Right atrium auricular region (tissue), 2 donors: ENCODE measurements around the gene BMP4. TPM values are rescaled to one million over a fixed set of nuclear protein-coding genes. Genes with fewer than 3 reads are reported as not detected.

ENCODE experiments used
- DNase-seq: peaks from one replicate; pipeline ENCODE4 v3.0.0-alpha.2; 2019; ENCODE audit warnings: low spot score
- H3K27ac ChIP-seq, 2 donors: fragments of 200-600 bp; sonication (generic); 1 replicate in 1 of 2; 2 replicates in 1 of 2; pipeline ENCODE4 v1.5.1; 2016 to 2019
- H3K27me3 ChIP-seq, 2 donors: fragments of 200-600 bp; sonication (generic); one replicate each; pipeline versions ENCODE4 v1.5.1 to v1.6.0; 2017 to 2019
- H3K36me3 ChIP-seq: fragments of 200-600 bp; sonication (generic); one replicate; pipeline ENCODE4 v1.5.1; 2016
- H3K4me1 ChIP-seq, 2 donors: fragments of 200-600 bp; sonication (generic); one replicate each; pipeline versions ENCODE4 v1.5.1 to v1.6.0; 2017 to 2019
- H3K4me3 ChIP-seq, 2 donors: fragments of 200-600 bp; sonication (generic); 1 replicate in 1 of 2; 2 replicates in 1 of 2; pipeline ENCODE4 v1.5.1; 2017 to 2019; ENCODE audit warnings: mild to moderate bottlenecking in 1 of 2, moderate library complexity in 1 of 2
- H3K9me3 ChIP-seq, 2 donors: fragments of 200-600 bp; sonication (generic); one replicate each; pipeline ENCODE4 v1.5.1; 2019
- total RNA-seq, 2 donors: library from RNA; depleted of rRNA; stranded (reverse); fragments of >200 nt; gene quantifications; one replicate each; pipeline ENCODE4 v1.1.0, GENCODE V29; 2016
- TF ChIP-seq, protein P1 (sequence below), 2 donors: fragments of 200-600 bp; sonication (generic); IDR thresholded peaks; one replicate each; pipeline ENCODE4 v1.5.1; 2019; ENCODE audit warnings: antibody characterized with exemption in 2 of 2

Gene BMP4
- total RNA-seq, 2 donors from 2014 or later: 7.8 to 17.9 TPM

DNA sequence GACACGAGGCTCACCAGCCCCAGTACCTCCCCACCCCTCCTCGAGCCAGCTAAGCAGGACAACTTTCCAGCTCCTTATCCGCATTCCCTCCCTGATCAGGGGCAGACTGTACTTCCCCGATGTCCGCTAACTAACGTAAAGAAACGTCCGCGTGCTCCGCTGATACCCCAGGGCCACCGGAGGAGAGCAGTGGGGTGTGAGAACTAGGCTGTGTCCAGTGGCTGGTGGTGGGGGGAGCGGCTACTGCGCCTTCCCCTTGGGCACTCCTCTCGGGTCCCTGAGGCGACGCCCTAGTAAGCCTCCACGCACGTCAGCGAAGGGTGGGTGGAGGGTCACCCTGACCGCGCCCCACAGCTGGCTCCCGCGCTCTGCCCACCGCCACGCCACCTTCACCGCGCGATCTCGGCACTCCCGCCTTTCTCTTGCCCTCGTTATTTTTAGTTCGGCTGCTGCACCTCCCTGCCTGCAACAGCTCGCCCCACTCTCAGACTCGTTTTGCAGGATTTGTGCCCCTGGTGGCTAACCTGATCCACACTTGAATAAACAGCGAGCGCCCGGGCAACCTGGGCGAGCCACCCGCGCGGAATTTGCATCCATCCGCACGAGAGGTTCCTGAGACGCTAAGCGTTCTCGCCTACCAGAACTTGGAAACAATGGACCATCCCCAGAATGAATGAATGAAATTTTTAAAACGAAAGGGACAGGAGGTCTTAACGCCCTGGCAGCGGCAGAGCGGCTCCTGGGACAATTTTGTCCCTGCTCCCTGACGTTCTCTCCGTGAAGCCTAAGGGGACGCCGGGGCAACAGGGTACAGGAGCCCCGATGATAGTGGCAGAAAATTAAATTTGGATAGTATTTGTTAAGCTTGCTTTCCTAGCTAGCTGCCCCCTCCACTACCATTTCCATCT is 6.9 kb upstream of the BMP4 start:
- Histone ChIP-seq H3K27ac (no peak overlapping the region), H3K9me3 (no peaks in the 10 kb centered on the region), H3K4me3 (peak overlapping the region; percentile 16 to 50), H3K27me3 (no peaks in the 10 kb centered on the region), H3K36me3 (no peaks in the 10 kb centered on the region), H3K4me1 (peaks cover 0 to 15% of the 10 kb centered on the region in 2 donors)
- DNase-seq: peak; percentile 77
- TF ChIP-seq, protein P1, sequence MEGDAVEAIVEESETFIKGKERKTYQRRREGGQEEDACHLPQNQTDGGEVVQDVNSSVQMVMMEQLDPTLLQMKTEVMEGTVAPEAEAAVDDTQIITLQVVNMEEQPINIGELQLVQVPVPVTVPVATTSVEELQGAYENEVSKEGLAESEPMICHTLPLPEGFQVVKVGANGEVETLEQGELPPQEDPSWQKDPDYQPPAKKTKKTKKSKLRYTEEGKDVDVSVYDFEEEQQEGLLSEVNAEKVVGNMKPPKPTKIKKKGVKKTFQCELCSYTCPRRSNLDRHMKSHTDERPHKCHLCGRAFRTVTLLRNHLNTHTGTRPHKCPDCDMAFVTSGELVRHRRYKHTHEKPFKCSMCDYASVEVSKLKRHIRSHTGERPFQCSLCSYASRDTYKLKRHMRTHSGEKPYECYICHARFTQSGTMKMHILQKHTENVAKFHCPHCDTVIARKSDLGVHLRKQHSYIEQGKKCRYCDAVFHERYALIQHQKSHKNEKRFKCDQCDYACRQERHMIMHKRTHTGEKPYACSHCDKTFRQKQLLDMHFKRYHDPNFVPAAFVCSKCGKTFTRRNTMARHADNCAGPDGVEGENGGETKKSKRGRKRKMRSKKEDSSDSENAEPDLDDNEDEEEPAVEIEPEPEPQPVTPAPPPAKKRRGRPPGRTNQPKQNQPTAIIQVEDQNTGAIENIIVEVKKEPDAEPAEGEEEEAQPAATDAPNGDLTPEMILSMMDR (IDR thresholded peaks at IDR 0.05): peak; percentile 47 to 60

DNA sequence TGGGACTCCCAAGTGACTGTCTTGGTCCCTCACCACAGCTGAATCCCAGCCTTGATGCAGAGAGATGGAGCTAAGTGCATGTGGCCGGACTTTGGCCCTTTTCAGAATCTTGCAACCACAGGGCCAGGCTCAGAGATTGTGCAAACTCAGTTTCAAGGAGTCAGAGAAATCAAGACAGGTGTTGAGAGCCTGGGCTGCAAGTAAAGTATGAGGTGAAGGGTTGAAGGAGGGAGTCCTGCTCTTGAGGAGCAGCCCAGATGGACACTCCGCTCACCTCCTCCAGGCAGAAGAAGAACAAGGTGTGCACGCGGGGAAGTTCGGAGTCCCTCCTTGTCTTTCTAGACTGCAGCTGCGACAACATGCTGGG is 6.3 kb upstream of the BMP4 start:
- H3K4me3 ChIP-seq: peak overlapping the region in 1 of 2 donors; percentile 50
- H3K27ac ChIP-seq: no peak overlapping the region
- no peaks in the 10 kb centered on the region for H3K9me3 ChIP-seq
- peaks cover 0 to 15% of the 10 kb centered on the region in 2 donors for H3K4me1 ChIP-seq
- TF ChIP-seq, protein P1 (IDR thresholded peaks at IDR 0.05): no peak
- no peaks in the 10 kb centered on the region for H3K27me3 ChIP-seq
- DNase-seq: no peak
- no peaks in the 10 kb centered on the region for H3K36me3 ChIP-seq

DNA sequence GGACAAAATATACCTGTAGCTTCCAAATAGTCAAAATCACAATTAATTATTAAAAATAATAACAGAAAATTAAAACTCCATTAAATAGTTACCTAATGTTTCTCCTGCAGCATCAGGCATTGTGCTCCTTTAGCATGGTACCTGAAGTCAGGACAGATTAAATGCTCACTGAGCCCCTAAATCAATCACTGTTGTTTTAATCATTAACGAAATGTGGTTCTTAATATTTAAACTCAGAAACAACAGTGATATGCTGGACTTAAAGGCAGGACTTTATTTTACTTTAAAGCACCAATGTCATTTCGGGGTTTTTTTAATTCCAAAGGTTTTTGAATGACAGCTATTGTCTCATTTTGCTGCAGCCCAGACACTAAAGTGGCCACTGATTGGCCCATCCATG is 2.0 kb upstream of the BMP4 start:
- no peak overlapping the region for H3K27ac ChIP-seq
- H3K27me3 ChIP-seq: no peaks in the 10 kb centered on the region

DNA sequence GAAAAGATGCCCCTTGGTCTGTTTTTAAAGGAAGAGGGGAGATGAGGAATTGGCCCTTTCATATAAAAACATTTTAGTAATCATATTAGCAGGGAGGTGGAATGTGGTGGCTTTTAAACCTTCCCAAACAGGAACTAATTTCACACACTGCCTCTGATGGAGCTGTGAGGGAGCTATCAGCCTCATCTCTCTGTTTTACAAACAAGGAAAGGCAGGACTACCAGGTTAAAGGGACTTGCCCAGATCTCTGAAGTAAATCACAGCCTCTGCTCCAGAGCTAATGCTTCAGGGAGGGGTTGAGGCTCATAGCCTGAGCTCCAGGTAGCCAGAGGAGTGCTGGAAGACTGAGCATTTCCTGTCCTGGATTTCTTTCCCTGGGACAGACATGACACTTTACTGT is 1.1 kb upstream of the BMP4 start:
- no peaks in the 10 kb centered on the region for H3K9me3 ChIP-seq
- H3K4me1 ChIP-seq: peaks cover 0 to 24% of the 10 kb centered on the region in 2 donors
- DNase-seq: no peak
- no peak overlapping the region for H3K4me3 ChIP-seq
- H3K36me3 ChIP-seq: no peaks in the 10 kb centered on the region
- TF ChIP-seq, protein P1 (IDR thresholded peaks at IDR 0.05): no peak
- H3K27ac ChIP-seq: no peak overlapping the region
- no peaks in the 10 kb centered on the region for H3K27me3 ChIP-seq

More for the DNA sequence above, 2.0 kb upstream of the BMP4 start:
- no peak for DNase-seq
- Histone ChIP-seq H3K36me3 (no peaks in the 10 kb centered on the region), H3K4me3 (no peak overlapping the region), H3K9me3 (no peaks in the 10 kb centered on the region), H3K4me1 (peaks cover 0 to 31% of the 10 kb centered on the region in 2 donors)
- TF ChIP-seq, protein P1 (IDR thresholded peaks at IDR 0.05): no peak

DNA sequence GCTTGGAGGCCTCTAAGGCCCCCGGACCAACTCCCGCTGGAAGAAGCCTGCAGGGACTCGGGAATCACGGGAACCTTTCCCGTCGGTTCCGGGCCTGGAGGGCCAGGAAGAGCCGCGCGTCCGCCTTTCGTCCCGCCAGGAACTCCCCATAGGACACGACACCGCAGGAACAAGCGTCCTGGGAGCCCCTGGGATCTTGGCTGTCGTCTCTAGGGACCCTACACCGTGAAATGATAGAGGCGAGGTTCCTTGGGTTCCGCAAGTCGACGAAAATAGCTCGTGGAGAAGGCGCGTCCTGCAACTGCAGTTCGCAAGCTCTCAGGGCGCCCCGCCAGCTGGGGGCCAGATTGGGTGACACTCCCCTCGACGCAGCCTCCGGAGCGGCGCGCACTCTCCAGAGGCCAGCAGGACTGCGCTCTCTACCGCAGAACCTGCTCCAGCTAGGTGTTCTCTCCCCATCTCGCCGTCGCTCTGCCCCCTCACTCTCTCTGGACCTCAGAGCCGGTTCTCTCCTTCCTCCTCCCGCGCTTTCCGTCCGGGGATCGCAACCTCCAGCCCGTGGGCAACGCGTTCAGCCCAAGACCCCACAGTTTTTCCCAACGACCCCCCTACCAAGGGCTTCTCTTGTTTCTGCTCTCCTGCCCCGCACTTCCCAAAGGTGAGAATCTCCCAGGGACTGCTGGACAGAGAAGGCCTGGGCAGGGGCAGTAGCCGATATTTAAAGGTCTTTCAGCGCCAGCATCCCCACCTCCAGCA is 776 bp downstream of the BMP4 start:
- TF ChIP-seq, protein P1 (IDR thresholded peaks at IDR 0.05): no peak
- Histone ChIP-seq H3K27ac (peak overlapping the region; percentile 92 to 93), H3K4me1 (peaks cover 0 to 43% of the 10 kb centered on the region in 2 donors), H3K27me3 (no peaks in the 10 kb centered on the region), H3K36me3 (no peaks in the 10 kb centered on the region), H3K4me3 (peak overlapping the region; percentile 61 to 64), H3K9me3 (no peaks in the 10 kb centered on the region)
- peak; percentile 81 for DNase-seq
